Calu3 (cell line): ENCODE measurements around the gene VARS1. TPM values are rescaled to one million over a fixed set of nuclear protein-coding genes. Genes with fewer than 3 reads are reported as not detected.
"Not testable (repeated sequence)": the region's sequence is repeated elsewhere in the genome, so short reads cannot be mapped to it uniquely, and the experiment has no call there.

Experiments used
- BruUV-seq: library from RNA; stranded (reverse); fragments of 400-500 nt; replicated peaks from 2 replicates; lab custom pipeline; 2021; lab: Mats Ljungman, UMichigan
- CTCF ChIA-PET: fragments of 300-600 bp; sonication (Branson Sonifier 250); formaldehyde crosslinking; loops from one replicate; lab custom pipeline; 2022; ENCODE audit warnings: antibody characterized with exemption; lab: Charles Lee
- DNase-seq: peaks from one replicate; pipeline ENCODE4 v3.0.0; 2022
- H3K27ac Mint-ChIP-seq: one replicate; pipeline ENCODE4 v1.8.0; 2022; ENCODE audit warnings: mixed read lengths; ENCODE audit not compliant: unreplicated experiment
- H3K27me3 Mint-ChIP-seq: one replicate; pipeline ENCODE4 v1.8.0; 2022; ENCODE audit warnings: mixed read lengths; ENCODE audit not compliant: unreplicated experiment
- H3K36me3 Mint-ChIP-seq: one replicate; pipeline ENCODE4 v1.8.0; 2022; ENCODE audit warnings: mild to moderate bottlenecking, moderate library complexity, mixed read lengths; ENCODE audit not compliant: insufficient read depth, unreplicated experiment
- H3K4me1 Mint-ChIP-seq: one replicate; pipeline ENCODE4 v1.8.0; 2022; ENCODE audit warnings: mild to moderate bottlenecking, low read depth, mixed read lengths; ENCODE audit not compliant: unreplicated experiment
- H3K4me3 Mint-ChIP-seq: one replicate; pipeline ENCODE4 v1.8.0; 2022; ENCODE audit warnings: mild to moderate bottlenecking, low read depth, moderate library complexity, mixed read lengths; ENCODE audit not compliant: unreplicated experiment
- H3K9me3 Mint-ChIP-seq: one replicate; pipeline ENCODE4 v1.8.0; 2022; ENCODE audit warnings: low read depth, mixed read lengths; ENCODE audit not compliant: unreplicated experiment
- CTCF ChIP-seq: fragments of 200-600 bp; IDR thresholded peaks from one replicate; pipeline ENCODE4 v1.8.0; 2022; ENCODE audit warnings: antibody characterized with exemption; ENCODE audit not compliant: unreplicated experiment
- intact Hi-C: fragments of 100-400 bp; cut with micrococcal nuclease; formaldehyde crosslinking; loops from one replicate; pipeline ENCODE4 v1.10.0; 2022; ENCODE audit not compliant: unreplicated experiment
- total RNA-seq: library from RNA; stranded (reverse); gene quantifications from 2 replicates; pipeline ENCODE4 v1.2.3, GENCODE V29; 2022

VARS1 gene
- total RNA-seq, 1 experiment from 2014 or later: 316 TPM

GRCh38 chr6:31806470-31807272, 11.1 kb upstream of the VARS1 start, which contains the start of gene LSM2:
TSS of gene LSM2 (minus strand) at chr6:31806966. CDS start at chr6:31806757, 209 bp downstream.
- CTCF ChIA-PET: interaction anchor here (0.7 to 2.3 kb wide), 22 partner anchors 8 to 139 kb away, joined by 3 to 25 read pairs (median 6); partner anchors contain the start of genes CFB, DDAH2, HSPA1A and HSPA1B
- peaks cover 54% of the 10 kb centered on the region for H3K36me3 Mint-ChIP-seq
- H3K4me3 Mint-ChIP-seq: peak within 1 kb of the TSS; percentile 99
- peak; percentile 100 for DNase-seq
- peak; percentile 89 for TF ChIP-seq CTCF
- H3K9me3 Mint-ChIP-seq: no peaks in the 10 kb centered on the region
- TSS peak; percentile 70 for BruUV-seq
- intact Hi-C loops: no loop called here
- peaks cover 19% of the 10 kb centered on the region for H3K4me1 Mint-ChIP-seq
- H3K27me3 Mint-ChIP-seq: no peaks in the 10 kb centered on the region
- peak within 1 kb of the TSS; percentile 96 for H3K27ac Mint-ChIP-seq

- H3K27ac Mint-ChIP-seq: peak overlapping the region; percentile 96
- no peak for TF ChIP-seq CTCF
- peak overlapping the region; percentile 99 for H3K4me3 Mint-ChIP-seq
- no TSS peak for BruUV-seq
- H3K9me3 Mint-ChIP-seq: no peaks in the 10 kb centered on the region
- peaks cover 19% of the 10 kb centered on the region for H3K4me1 Mint-ChIP-seq
- no peaks in the 10 kb centered on the region for H3K27me3 Mint-ChIP-seq
- CTCF ChIA-PET: interaction anchor here (0.5 to 2.3 kb wide), 16 partner anchors 9 to 477 kb away, joined by 3 to 25 read pairs (median 9); partner anchors contain the start of genes CFB, DDAH2, HSPA1A and HSPA1L
- H3K36me3 Mint-ChIP-seq: peaks cover 61% of the 10 kb centered on the region
- no peak for DNase-seq
- intact Hi-C loops: no loop called here
Measured at GRCh38 chr6:31805939-31806469, 10.5 kb upstream of the VARS1 start.

- BruUV-seq, H3K27me3 Mint-ChIP-seq, H3K4me3 Mint-ChIP-seq, DNase-seq, H3K4me1 Mint-ChIP-seq, H3K9me3 Mint-ChIP-seq, intact Hi-C loops: not testable (repeated sequence)
- CTCF ChIA-PET: interaction anchor here (1.7 kb wide), 1 partner anchor 29 kb away, joined by 3 read pairs; no protein-coding TSS in a partner anchor
- peaks cover 96% of the 10 kb centered on the region for H3K36me3 Mint-ChIP-seq
- H3K27ac Mint-ChIP-seq: peak overlapping the region; percentile 42
Measured at GRCh38 chr6:31801031-31801927, 5.7 kb upstream of the VARS1 start.

GRCh38 chr6:31799781-31800180, 4.2 kb upstream of the VARS1 start:
- Mint-ChIP-seq H3K36me3 (peaks cover 95% of the 10 kb centered on the region), H3K27me3 (no peaks in the 10 kb centered on the region), H3K9me3 (no peaks in the 10 kb centered on the region), H3K4me1 (no peaks in the 10 kb centered on the region), H3K4me3 (no peak overlapping the region), H3K27ac (no peak overlapping the region)
- no peak for DNase-seq
- TF ChIP-seq CTCF: no peak
- intact Hi-C loops: no loop called here
- CTCF ChIA-PET: interaction anchor here (1.2 kb wide), 1 partner anchor 25 kb away, joined by 5 read pairs; no protein-coding TSS in a partner anchor
- no TSS peak for BruUV-seq
